Measurements from ENCODE around the gene DNAH12. TPM values are rescaled to one million over a fixed set of nuclear protein-coding genes. Genes with fewer than 3 reads are reported as not detected.

DNAH12 gene, protein sequence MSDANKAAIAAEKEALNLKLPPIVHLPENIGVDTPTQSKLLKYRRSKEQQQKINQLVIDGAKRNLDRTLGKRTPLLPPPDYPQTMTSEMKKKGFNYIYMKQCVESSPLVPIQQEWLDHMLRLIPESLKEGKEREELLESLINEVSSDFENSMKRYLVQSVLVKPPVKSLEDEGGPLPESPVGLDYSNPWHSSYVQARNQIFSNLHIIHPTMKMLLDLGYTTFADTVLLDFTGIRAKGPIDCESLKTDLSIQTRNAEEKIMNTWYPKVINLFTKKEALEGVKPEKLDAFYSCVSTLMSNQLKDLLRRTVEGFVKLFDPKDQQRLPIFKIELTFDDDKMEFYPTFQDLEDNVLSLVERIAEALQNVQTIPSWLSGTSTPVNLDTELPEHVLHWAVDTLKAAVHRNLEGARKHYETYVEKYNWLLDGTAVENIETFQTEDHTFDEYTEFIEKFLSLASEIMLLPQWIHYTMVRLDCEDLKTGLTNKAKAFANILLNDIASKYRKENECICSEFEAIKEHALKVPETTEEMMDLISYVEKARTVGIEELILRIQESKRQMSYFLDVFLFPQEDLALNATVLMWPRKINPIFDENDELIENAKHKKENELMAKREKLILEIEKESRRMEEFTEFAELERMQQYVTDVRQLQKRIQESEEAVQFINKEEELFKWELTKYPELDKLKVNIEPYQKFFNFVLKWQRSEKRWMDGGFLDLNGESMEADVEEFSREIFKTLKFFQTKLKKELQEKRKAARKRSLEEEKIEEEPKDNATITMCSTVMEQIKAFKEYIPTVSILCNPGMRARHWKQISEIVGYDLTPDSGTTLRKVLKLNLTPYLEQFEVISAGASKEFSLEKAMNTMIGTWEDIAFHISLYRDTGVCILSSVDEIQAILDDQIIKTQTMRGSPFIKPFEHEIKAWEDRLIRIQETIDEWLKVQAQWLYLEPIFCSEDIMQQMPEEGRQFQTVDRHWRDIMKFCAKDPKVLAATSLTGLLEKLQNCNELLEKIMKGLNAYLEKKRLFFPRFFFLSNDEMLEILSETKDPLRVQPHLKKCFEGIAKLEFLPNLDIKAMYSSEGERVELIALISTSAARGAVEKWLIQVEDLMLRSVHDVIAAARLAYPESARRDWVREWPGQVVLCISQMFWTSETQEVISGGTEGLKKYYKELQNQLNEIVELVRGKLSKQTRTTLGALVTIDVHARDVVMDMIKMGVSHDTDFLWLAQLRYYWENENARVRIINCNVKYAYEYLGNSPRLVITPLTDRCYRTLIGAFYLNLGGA (N-terminal part only)
- not detected in 2 replicates for total RNA-seq (2014; rRNA removed; shearing (Covaris generic))

DNA sequence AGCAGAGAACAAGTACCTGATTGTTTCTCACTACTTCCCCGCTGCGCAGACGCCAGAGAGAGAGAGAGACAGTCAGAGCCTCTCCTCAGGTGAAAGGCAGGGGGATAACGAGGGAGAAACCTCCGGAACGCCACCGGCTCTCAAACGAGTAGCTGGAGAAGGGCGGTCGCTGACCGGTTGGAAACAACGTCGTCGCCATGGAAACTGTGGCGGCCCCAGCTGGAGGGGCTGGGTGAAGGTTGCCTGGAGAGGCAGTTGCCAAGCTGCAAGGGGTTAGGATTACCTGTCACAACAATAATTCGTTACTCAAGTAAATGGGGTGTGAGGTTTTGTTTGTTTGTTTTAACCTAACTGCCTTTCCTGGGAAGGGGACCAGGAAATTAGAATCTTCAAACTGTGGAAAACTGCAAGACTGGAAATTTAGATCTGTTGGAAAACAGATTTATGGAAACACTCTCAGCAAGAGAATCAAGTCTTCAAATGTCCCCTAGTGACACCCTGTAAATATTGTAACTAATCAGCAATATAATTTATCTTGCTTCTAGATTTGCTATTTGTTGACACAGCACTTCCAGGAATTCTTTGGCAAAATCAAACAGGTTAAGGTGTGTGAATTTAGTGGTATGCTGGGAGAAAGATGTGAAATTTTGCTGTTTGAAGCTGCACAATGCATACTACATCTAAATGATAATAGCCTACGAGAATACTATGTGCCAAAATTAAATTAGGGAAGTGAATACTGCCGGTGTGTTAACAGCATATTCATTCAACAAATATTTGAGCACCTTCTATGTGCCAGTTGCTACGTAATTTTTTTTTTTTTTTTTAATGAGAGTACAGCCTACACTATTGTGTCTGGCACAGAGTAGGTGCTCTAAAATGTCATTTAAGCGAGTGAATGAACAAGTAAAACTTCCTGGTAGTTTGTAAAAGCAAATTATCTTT, at the start of gene DNAH12:
Gene DNAH12 (minus strand): TSS at position 164 of the 945 bp plus-strand sequence. CDS start 1,474 bp downstream, outside the sequence.
- Histone ChIP-seq H3K4me1 (replicated peaks) (no peaks in the 10 kb centered on the region), H3K27me3 (replicated peaks) (0 out of 2 replicates have a peak, but pooled peaks cover 4% of the 10 kb centered on the region), H3K9me3 (replicated peaks) (no peaks in the 10 kb centered on the region), H3K4me3 (no peak within 1 kb of the TSS), H3K36me3 (no peaks in the 10 kb centered on the region), H3K27ac (no peak within 1 kb of the TSS)
- peak in 1 of 2 experiments; percentile 45 for DNase-seq (ENCODE audit: low read depth in 1 of 2, low spot score in 2 of 2)

DNA sequence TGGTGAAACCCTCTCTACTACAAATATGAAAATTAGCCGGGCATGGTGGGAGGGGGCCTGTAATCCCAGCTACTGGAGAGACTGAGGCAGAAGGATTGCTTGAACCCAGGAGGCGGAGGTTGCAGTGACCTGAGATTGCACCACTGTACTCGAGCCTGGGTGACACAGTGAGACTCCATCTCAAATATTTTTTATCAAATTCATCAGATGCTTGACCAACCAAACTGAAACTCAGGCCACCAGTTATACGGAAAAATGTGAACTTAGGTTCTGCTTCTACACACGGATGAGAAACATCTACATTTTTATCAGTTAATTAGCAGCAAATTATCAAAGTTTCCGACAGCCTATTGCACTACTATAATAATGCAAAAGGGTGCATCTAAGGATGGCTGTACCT, 48.2 kb upstream of the DNAH12 start:
- no peak for DNase-seq (ENCODE audit: low read depth in 1 of 2, low spot score in 2 of 2)
- H3K27me3 ChIP-seq (replicated peaks): no peaks in the 10 kb centered on the region
- peaks cover 65% of the 10 kb centered on the region for H3K36me3 ChIP-seq
- H3K9me3 ChIP-seq (replicated peaks): no peaks in the 10 kb centered on the region
- H3K27ac ChIP-seq: no peak overlapping the region
- peaks cover 9% of the 10 kb centered on the region for H3K4me1 ChIP-seq (replicated peaks)
- H3K4me3 ChIP-seq: no peak overlapping the region

DNA sequence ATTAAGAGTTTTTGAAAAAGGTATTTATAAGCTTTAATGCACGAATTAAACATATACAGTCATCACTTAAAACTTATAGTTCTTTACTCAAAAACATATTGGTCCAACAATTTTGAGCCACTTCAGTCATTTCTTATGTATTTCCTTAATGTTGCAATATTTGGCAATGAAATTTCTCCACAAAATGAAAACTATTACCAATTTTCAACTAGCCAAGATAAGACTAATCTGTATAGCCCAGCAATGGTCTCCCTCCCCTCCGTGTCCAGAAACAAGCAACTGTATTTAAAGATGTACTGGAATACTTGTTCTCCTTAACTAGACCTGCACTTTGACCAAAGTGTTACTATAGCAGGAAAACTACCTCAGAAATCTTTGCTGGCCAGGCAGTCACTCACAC, 43.8 kb upstream of the DNAH12 start:
- no peaks in the 10 kb centered on the region for H3K9me3 ChIP-seq (replicated peaks)
- no peak for DNase-seq (ENCODE audit: low read depth in 1 of 2, low spot score in 2 of 2)

DNA sequence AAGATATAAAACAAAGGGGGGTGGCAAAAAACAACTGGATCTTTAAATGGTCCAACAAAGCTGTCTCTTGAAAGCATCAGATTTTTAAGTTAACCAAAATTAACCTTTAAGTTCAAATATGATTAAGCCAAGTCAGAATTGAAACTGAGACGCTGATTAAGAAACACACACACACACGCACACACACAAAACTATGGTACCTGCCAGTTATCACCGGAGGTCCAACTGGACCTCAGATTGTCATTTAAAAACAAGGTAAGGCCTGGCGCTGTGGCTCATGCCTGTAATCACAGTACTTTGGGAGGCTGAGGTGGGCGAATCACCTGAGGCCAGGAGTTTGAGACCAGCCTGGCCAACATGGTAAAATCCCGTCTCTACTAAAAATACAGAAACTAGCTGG, 42.6 kb upstream of the DNAH12 start:
- no peaks in the 10 kb centered on the region for H3K27me3 ChIP-seq (replicated peaks)
- no peak overlapping the region for H3K27ac ChIP-seq
- peaks cover 75% of the 10 kb centered on the region for H3K36me3 ChIP-seq
- H3K9me3 ChIP-seq (replicated peaks): no peaks in the 10 kb centered on the region
- no peak for DNase-seq (ENCODE audit: low read depth in 1 of 2, low spot score in 2 of 2)
- H3K4me3 ChIP-seq: no peak overlapping the region
- no peaks in the 10 kb centered on the region for H3K4me1 ChIP-seq (replicated peaks)

More for the DNA sequence above, 43.8 kb upstream of the DNAH12 start:
- peaks cover 72% of the 10 kb centered on the region for H3K36me3 ChIP-seq
- H3K4me1 ChIP-seq (replicated peaks): no peaks in the 10 kb centered on the region
- no peak overlapping the region for H3K27ac ChIP-seq
- H3K4me3 ChIP-seq: no peak overlapping the region
- H3K27me3 ChIP-seq (replicated peaks): no peaks in the 10 kb centered on the region

DNA sequence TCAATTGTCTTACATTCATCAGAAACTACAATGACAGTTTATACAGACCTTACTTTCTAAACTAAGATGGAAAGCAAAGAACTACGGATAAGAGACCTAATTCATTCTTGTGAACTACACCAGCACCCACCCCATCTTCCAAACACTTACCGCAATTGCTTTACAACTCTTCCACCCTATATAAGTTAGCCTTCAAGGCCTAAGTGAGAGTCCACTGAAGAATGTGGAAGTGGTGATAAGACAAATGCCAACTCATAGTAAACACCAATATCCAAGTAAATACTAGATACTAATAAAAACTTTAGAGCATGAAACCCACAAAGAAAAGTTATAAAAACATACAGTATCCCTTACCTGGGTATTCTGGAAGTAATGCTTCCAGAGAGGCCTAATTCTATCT, 39.4 kb upstream of the DNAH12 start:
- Histone ChIP-seq H3K4me3 (no peak overlapping the region), H3K27me3 (replicated peaks) (no peaks in the 10 kb centered on the region), H3K27ac (no peak overlapping the region), H3K36me3 (peaks cover 83% of the 10 kb centered on the region), H3K9me3 (replicated peaks) (no peaks in the 10 kb centered on the region), H3K4me1 (replicated peaks) (no peaks in the 10 kb centered on the region)
- no peak for DNase-seq (ENCODE audit: low read depth in 1 of 2, low spot score in 2 of 2)

DNA sequence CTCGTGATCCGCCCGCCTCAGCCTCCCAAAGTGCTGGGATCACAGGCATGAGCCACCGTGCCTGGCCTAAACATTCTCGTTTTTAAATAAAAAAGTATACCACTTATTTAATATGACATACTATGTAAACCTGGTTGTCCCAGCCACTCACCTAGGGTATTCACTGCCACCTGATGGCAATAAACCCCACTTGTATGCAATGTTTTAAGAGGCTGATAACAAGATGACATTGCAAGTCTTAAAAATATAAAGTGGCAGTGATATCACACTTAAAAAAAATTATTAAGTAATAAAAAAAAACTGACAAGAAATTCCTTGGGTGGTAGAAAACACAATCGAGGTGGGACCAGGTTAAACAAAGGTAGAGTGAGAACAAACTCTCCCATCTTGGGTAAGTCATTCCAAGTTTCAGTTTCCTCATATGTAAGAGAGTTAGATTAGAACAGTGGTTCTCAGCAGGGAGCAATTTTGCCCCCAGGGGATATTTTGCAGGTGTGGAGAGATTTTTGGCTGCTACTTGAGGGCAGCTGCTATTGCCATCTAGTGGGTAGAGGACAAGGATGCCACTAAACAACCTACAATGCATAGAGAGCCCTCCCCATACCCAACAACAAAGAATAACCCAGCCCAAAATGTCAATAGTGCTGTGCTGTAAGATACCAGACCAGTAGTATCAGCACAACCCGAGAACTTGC, 38.5 kb upstream of the DNAH12 start:
- Histone ChIP-seq H3K36me3 (peaks cover 84% of the 10 kb centered on the region), H3K4me3 (no peak overlapping the region), H3K4me1 (replicated peaks) (no peaks in the 10 kb centered on the region), H3K9me3 (replicated peaks) (no peaks in the 10 kb centered on the region), H3K27ac (no peak overlapping the region), H3K27me3 (replicated peaks) (no peaks in the 10 kb centered on the region)
- no peak for DNase-seq (ENCODE audit: low read depth in 1 of 2, low spot score in 2 of 2)

DNA sequence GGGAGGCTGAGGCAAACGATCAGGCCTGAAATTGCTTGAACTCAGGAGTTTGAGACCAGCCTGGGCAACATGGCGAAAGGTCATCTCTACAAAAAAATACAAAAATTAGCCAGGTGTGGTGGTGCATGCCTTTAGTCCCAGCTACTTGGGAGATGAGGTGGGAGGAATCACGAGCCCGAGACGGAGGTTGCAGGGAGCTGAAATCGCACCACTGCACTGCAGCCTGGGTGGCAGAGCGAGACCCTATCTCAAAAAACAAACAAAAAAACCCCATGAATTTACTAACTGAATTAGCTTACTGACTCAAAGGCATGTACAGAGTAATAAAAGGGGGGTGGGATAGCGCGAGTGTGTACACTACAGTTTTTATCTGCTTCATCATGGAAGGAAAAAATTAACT, 33.7 kb upstream of the DNAH12 start:
- Histone ChIP-seq H3K9me3 (replicated peaks) (no peaks in the 10 kb centered on the region), H3K27me3 (replicated peaks) (no peaks in the 10 kb centered on the region), H3K27ac (no peak overlapping the region), H3K4me1 (replicated peaks) (no peaks in the 10 kb centered on the region), H3K36me3 (peaks cover 95% of the 10 kb centered on the region), H3K4me3 (no peak overlapping the region)
- no peak for DNase-seq (ENCODE audit: low read depth in 1 of 2, low spot score in 2 of 2)

DNA sequence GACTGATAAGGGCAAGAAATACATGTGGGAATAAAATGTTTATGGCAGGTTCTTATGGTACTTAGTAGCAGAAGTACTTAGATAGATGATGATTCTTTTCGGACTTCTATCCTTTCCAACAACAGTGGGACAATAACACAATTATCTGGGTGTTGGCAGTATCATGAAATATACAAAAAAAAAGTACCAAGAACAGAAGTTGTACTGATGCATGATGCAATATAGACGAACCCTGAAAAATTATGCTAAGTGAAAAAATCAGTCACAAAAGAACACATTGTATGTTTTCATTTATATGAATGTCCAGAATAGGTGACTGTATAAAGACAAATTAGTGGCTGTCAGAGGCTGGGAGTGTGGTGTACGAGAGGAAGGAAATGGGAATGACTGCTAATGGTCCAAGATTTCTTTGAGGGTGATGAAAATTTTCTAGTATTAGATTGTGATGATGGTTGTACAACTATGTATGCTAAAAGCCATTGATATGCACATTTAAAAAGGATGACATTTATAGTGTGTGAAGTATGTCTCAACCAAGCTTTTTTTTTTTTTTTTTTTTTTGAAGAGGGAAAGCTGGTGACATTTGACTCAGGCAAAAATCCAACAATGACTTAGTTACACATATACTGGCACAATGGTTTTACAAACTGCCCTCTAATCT, 32.0 kb upstream of the DNAH12 start:
- no peak for DNase-seq (ENCODE audit: low read depth in 1 of 2, low spot score in 2 of 2)
- Histone ChIP-seq H3K4me1 (replicated peaks) (no peaks in the 10 kb centered on the region), H3K27me3 (replicated peaks) (no peaks in the 10 kb centered on the region), H3K36me3 (peaks cover 95% of the 10 kb centered on the region), H3K27ac (no peak overlapping the region), H3K4me3 (no peak overlapping the region), H3K9me3 (replicated peaks) (no peaks in the 10 kb centered on the region)

DNA sequence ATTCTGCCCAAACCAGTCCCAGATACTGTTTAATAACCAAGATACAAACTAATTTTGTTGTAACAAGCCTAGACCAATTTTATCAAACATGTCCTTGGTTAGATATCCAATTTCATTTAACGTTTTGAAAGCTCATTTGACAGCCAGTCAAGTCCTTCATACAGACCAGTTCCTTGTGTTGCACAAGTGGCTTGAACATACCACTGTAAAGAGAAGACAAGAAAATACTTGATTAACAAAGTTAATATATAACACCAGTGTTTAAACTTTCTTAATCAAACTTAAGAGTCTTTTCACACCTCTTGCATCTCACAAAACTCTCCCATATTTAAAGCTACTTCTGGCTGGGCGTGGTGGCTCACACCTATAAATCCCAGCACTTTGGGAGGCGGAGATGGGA, 28.0 kb upstream of the DNAH12 start:
- no peak for DNase-seq (ENCODE audit: low read depth in 1 of 2, low spot score in 2 of 2)
- no peaks in the 10 kb centered on the region for H3K27me3 ChIP-seq (replicated peaks)
- H3K4me3 ChIP-seq: no peak overlapping the region
- no peaks in the 10 kb centered on the region for H3K9me3 ChIP-seq (replicated peaks)
- H3K27ac ChIP-seq: no peak overlapping the region
- H3K4me1 ChIP-seq (replicated peaks): no peaks in the 10 kb centered on the region
- peaks cover 82% of the 10 kb centered on the region for H3K36me3 ChIP-seq

DNA sequence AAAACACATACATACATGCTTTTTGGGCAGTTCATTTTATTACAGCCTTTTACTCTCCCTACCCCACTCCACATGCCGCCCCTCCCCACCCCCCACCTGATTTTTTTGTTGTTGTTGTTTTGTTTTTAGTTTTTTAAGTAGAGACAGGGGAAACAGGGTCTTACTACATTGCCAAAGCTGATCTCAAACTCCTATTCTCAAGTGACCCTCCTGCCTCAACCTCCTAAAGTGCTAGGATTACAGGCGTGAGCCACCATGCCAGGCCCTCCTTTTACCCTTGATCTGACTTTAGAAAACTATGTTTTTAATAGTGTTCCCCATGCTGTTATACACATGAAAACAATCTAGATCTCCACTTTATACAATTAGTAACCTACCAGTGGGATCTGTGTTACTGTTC, 26.7 kb upstream of the DNAH12 start:
- peaks cover 82% of the 10 kb centered on the region for H3K36me3 ChIP-seq
- no peaks in the 10 kb centered on the region for H3K9me3 ChIP-seq (replicated peaks)
- no peaks in the 10 kb centered on the region for H3K27me3 ChIP-seq (replicated peaks)
- no peaks in the 10 kb centered on the region for H3K4me1 ChIP-seq (replicated peaks)
- DNase-seq (ENCODE audit: low read depth in 1 of 2, low spot score in 2 of 2): no peak
- no peak overlapping the region for H3K4me3 ChIP-seq
- no peak overlapping the region for H3K27ac ChIP-seq

DNA sequence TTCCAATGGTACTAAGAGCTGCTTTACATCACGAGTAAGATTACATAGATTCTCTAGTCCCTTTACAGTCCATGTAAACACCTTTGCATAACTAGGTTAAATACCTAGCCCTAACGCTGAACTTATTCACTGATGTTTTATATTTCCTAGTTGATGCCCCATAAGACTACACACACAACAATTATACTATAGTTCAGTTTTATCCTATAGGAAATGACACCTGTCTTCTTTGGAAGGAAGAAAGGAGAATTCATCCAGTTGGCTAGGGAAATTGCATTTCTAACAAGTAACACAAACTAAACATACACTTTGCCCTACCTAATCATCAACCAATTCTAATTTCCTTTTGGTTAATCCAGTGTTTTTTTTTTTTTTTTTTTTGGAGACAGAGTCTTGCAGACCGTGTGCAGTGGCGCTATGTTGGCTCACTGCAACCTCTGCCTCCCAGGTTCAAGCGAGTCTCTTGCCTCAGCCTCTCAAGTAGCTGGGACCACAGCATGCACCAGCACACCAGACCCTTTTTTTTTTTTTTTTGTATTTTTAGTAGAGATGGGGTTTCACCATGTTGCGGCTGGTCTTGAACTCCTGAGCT, 25.8 kb upstream of the DNAH12 start:
- Histone ChIP-seq H3K9me3 (replicated peaks) (no peaks in the 10 kb centered on the region), H3K27me3 (replicated peaks) (no peaks in the 10 kb centered on the region), H3K36me3 (peaks cover 79% of the 10 kb centered on the region), H3K4me3 (no peak overlapping the region), H3K27ac (no peak overlapping the region), H3K4me1 (replicated peaks) (no peaks in the 10 kb centered on the region)
- DNase-seq (ENCODE audit: low read depth in 1 of 2, low spot score in 2 of 2): no peak

Measured in SJSA1 (cell line).